AG10803 (cell line): Measurements from ENCODE around the gene DELE1.

Source experiments
- DNase-seq: peaks from one replicate; pipeline ENCODE4 v3.0.0; 2010; ENCODE audit warnings: low read depth
- H3K4me3 ChIP-seq: 2 replicates; pipeline ENCODE4 v1.5.1; 2011; ENCODE audit warnings: mild to moderate bottlenecking, low read length, control low read depth
- TF ChIP-seq, protein P1 (sequence below): conservative IDR thresholded peaks from 2 replicates; pipeline ENCODE4 v1.5.1; 2011; ENCODE audit warnings: mild to moderate bottlenecking, low read length, control low read depth, inconsistent platforms

The DELE1 gene

DNA sequence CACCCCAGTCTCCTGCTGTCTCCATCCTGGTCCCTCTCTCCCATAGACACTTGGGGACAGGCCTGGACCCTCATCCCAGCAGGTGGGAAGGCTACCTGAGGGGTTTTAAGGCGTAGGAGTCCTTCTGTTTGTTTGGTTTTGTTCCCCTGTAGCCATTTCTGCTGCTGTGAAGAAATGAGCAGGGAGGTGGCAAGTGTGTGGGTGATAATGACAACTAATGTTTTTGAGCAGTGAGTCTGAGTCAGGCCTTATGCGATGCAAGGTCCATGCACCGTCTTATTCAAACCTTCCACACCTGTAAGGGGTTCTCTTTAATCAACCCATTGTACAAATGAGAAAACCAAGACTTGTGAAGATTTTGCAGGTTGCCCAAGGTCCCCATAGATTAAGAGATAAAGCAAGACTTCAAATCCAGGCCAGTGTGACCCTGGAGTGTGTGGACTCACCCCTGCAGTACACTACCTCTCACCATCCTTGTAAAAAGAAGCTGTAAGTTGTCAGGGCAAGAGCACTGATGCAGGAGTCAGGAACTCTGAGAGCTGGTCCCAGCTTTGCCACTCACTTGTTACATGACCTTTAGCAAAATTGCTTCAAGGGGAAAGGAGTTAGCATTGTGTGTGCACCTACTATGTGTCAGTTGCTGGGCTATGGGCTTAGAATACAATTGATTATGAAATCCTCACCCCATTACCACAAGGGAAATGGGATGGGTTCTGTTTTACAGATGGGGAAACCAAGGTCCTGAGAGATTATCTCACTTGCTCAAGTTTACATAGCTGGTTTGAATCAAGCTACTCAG, 26.7 kb downstream of the DELE1 start:
- DNase-seq: no peak
- H3K4me3 ChIP-seq: no peak overlapping the region
- TF ChIP-seq, protein P1, sequence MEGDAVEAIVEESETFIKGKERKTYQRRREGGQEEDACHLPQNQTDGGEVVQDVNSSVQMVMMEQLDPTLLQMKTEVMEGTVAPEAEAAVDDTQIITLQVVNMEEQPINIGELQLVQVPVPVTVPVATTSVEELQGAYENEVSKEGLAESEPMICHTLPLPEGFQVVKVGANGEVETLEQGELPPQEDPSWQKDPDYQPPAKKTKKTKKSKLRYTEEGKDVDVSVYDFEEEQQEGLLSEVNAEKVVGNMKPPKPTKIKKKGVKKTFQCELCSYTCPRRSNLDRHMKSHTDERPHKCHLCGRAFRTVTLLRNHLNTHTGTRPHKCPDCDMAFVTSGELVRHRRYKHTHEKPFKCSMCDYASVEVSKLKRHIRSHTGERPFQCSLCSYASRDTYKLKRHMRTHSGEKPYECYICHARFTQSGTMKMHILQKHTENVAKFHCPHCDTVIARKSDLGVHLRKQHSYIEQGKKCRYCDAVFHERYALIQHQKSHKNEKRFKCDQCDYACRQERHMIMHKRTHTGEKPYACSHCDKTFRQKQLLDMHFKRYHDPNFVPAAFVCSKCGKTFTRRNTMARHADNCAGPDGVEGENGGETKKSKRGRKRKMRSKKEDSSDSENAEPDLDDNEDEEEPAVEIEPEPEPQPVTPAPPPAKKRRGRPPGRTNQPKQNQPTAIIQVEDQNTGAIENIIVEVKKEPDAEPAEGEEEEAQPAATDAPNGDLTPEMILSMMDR: no peak

DNA sequence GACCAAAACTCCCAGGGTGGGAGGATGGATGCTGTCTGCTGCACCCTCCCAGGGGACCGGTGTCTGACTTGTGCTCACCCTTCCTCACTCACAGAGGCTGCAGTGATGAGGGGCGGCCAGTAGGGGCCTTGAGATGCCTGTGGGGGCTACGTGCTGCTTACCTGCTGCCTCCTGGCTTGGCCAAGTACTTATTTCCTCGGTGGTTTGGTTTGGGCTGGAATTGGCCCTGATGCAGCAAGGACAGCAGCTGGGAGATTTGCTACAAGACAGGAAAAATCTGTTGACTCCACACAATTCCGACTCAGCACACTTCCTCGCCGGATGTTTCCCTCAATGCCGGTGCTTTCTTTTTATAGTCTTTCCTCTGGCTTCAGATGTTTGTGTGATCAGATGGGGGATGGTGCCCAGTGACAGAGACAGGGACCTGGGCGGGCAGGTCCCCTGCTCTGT, 27.7 kb downstream of the DELE1 start:
- no peak for DNase-seq
- H3K4me3 ChIP-seq: no peak overlapping the region

DNA sequence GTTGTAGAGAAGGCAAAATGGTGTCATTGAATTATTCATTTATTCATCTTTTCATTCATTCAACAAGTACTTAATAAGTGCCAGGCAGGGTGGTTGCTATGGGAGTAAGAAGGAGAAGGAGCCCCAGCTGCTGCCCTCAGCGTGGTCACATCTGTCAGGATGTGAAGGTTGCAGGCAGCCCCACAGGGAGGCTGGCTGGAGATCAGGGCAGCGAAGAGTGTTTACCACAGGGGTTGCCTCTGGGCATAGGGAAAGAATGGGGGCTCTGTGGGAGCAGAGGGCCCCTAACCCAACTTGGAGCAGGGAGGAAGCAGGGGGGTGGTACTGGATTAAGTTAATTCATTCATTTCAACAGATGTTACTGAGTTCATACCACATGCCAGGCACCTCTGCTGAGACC, 28.3 kb downstream of the DELE1 start:
- TF ChIP-seq, protein P1: no peak
- no peak overlapping the region for H3K4me3 ChIP-seq
- no peak for DNase-seq

More for the DNA sequence above, 27.7 kb downstream of the DELE1 start:
- TF ChIP-seq, protein P1: peak; percentile 34

DNA sequence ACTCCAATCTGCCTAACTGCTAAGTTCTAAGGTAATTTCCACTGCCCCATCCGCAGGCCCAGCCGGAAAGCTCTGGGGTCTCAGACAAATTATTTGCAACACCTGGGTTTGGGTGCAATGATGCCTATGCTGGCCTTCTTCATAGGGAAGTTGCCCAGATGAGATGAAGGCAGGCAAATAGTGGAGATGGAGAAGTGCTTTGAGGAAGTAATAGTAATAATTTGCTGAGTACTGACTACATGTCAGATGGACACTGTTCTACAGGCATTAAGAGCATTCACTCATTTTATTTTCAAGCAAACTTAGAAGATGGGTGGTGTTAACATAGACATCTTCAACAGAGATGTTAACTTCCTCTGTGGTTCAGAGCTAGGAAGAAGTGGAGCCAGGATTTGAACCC, 30.5 kb downstream of the DELE1 start:
- DNase-seq: no peak
- TF ChIP-seq, protein P1: no peak
- H3K4me3 ChIP-seq: no peak overlapping the region

DNA sequence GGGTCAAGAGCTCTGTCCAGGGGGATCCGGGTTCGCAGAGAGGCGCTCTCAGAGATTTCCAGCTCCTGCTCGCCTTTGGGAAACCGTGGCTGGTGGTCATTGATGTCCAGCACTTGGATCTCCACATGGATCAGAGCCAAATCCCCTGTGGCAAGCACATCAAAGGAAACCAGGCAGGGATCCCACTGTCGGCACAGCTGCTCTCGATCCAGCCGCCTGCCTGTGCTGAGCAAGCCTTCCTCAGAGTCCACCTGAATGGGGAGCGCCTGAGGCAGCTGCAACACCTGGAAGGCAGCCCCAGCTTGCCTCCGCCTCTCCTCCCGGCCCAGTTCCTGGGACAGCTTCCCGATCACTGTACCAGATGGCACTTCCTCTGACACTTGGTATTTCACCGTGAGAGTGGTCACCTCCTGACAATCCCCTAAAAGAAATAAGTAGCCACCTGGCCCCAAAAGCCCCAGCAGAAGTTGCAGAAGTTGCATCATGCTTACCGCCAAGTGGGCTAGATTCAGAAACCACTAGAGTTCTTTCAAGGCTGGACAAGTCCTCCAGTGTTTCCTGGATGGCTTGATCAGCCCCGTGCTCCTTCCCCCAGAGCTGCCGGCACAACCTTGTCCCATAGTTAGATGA, 33.8 kb downstream of the DELE1 start:
- DNase-seq: no peak
- TF ChIP-seq, protein P1: no peak
- no peak overlapping the region for H3K4me3 ChIP-seq

DNA sequence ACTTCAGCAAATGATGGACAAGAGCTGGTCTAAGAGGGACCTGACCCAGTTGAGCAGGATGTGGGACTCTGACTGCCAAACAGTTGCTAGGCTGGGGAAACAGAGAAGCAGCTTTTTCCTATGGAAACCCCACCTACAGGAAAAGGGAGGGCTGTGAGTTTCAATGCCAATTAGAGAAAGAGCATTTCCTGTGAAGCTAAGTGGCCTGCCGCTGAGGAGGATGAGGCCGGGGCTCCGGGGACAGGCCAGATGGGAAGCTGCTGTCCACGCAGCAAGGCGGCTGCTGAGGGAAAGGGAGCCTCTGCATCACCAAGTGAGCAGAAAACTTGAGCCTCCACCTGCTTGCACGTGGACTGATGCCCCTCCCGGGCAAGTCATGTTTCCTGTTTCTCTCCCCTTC, 34.4 kb downstream of the DELE1 start, which contains the start of gene PCDH12:
TSS of gene PCDH12 (minus strand) at position 90 of the 400 bp plus-strand sequence. CDS start 351 bp downstream, outside the sequence.
- TF ChIP-seq, protein P1: no peak
- DNase-seq: no peak
- H3K4me3 ChIP-seq: no peak within 1 kb of the TSS
